HG03565 (cell line): ENCODE data around the gene ACTR8.
"Not testable (repeated sequence)": the region's sequence is repeated elsewhere in the genome, so short reads cannot be mapped to it uniquely, and the experiment has no call there.

Experiments used
- ATAC-seq: cut with Tn5 transposase; IDR thresholded peaks from one replicate; pipeline ENCODE4 v1.9.1; 2021; ENCODE audit warnings: mild to moderate bottlenecking, moderate library complexity; ENCODE audit not compliant: unreplicated experiment

ACTR8 gene, protein sequence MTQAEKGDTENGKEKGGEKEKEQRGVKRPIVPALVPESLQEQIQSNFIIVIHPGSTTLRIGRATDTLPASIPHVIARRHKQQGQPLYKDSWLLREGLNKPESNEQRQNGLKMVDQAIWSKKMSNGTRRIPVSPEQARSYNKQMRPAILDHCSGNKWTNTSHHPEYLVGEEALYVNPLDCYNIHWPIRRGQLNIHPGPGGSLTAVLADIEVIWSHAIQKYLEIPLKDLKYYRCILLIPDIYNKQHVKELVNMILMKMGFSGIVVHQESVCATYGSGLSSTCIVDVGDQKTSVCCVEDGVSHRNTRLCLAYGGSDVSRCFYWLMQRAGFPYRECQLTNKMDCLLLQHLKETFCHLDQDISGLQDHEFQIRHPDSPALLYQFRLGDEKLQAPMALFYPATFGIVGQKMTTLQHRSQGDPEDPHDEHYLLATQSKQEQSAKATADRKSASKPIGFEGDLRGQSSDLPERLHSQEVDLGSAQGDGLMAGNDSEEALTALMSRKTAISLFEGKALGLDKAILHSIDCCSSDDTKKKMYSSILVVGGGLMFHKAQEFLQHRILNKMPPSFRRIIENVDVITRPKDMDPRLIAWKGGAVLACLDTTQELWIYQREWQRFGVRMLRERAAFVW

DNA sequence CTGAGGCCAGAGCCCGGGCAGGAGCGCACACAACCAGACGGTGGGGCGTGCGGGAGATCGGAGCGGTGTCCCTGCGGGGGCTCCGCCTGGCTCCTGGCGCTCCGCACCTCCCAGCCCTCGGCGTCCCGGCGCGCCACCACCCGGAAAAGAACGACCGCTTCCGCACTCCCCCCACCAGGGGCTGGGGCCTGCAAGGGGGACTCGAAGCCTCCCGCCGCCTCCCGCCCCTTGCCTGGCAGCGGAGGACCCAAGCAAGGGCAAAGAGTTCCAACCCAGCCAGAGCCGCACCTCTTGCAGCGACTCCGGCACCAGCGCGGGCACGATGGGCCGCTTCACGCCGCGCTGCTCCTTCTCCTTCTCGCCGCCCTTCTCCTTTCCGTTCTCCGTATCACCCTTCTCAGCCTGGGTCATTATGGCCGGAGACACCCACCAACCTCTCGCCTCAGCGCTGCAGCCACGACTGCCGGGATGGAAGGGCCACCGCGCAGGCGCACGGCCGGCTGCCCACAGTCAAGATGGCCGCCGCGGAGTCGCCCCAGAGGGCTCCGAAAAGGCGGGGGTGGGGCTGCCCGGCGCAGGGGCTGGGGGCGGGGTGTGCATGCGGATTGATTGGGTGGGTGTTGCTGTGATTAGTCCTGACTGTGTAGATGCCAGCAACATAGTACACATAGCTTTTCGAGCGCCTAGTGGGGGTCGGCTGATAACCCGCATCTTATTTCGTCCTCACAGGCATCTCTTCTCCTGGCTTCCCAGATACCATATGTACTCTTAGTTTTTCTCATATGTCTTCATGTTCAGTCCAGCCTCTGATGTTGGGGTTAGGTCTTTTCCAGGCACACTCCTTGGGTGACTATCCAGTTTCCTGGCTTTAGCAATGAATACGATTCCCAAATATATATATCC is at the start of gene ACTR8:
TSS of gene ACTR8 (minus strand) at position 462 of the 903 bp plus-strand sequence. CDS start at position 411, 51 bp downstream.
- peak; percentile 69 for ATAC-seq

DNA sequence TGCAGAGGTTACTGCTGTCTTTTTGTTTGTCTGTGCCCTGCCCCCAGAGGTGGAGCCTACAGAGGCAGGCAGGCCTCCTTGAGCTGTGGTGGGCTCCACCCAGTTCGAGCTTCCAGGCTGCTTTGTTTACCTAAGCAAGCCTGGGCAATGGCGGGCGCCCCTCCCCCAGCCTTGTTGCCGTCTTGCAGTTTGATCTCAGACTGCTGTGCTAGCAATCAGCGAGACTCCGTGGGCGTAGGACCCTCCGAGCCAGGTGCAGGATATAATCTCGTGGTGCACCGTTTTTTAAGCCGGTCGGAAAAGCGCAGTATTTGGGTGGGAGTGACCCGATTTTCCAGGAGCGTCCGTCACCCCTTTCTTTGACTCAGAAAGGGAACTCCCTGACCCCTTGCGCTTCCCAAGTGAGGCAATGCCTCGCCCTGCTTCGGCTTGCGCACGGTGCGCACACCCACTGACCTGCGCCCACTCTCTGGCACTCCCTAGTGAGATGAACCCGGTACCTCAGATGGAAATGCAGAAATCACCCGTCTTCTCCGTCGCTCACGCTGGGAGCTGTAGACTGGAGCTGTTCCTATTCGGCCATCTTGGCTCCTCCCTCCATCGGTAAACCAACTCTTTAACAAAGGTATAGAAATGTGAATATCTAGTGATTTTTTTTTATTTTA is 45.4 kb upstream of the ACTR8 start:
- not testable (repeated sequence) for ATAC-seq

DNA sequence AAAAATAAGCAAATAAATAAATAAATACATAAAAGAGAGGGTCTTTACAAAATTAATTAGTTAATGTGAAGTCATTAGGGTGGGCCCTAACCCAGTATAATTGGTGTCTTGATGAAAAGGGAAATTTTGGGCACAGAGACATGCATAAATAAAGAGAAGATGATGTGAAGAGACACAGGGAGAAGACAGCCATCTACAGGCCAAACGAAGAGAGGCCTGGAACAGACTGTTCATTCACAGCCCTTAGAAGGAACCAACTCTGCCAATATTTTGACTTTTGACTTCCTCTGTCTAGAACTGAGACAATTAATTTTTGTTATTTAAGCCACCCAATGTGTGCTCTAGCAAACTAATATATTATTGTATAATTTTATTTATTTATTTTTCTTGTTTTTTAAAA is 39.3 kb upstream of the ACTR8 start:
- no peak for ATAC-seq

DNA sequence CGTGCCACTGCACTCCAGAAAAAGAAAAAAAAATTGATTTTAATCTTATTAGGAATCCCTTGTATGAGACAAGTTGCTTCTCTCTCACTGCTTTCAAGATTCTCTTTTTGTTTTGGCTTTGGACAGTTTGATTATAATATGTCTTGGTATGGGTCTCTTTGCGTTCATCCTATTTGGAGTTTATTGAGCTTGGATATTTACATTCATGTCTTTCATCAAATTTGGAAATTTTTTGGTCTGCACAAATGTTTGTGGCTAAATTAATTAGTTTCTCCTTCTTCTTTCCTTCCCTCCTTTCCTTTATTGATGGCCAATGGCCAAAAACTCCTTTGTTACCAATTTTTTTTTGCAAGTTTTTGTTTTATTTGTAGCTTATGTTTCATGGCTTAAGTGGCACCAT is 37.8 kb upstream of the ACTR8 start:
- no peak for ATAC-seq

DNA sequence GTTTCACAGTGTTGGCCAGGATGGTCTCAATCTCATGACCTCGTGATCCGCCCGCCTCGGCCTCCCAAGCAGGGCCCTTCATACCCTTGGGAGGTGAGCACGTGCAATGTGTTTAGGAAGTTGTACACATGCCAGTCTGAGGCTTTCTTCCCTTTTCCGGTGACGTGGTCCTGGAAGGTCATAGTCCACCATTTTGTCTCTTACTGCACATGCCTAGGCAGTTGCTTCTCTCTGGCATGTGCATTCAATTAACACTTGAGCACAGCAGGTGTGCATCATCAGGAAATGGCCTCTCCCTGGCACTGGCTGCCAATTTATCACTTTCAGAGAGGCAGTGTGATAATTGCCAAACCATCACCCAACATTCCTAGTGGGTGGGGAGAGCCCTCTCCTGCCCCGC is 31.4 kb upstream of the ACTR8 start:
- no peak for ATAC-seq

DNA sequence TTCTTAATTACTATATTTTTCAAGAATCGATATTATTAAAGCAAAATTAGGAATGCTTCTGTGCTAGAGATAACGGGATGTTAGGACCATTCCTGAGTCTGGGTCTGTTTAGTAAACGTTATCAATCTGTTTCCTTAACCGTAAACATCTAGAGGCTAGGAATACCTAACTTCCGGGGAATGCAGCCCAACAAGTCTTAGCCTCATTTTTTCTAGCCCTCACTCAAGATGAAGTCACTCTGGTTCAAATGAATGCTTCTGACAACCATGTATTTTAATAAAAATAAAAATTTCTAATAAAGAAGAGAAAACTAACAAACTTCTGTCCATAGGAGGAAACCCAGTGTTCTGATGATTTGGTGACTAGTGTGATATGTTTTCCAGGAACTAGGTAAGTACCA is 20.8 kb upstream of the ACTR8 start:
- ATAC-seq, result no peak

DNA sequence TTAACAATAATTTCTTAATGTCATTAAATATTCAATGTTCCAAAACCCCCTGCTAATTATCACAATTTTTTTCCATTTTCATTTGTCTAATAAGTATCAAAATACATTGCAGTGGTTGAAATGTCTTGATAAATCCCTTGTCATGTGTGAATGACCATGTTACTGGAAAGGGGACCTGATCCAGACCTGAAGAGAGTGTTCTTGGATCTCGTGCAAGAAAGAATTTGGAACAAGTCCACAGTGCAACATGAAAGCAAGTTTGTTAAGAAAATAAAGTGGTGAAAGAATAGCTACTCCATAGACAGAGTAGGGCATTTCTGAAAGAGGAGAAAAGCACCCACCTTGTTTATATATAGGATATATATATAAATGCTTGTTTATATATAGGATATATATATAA is 20.1 kb upstream of the ACTR8 start:
- ATAC-seq, result no peak

DNA sequence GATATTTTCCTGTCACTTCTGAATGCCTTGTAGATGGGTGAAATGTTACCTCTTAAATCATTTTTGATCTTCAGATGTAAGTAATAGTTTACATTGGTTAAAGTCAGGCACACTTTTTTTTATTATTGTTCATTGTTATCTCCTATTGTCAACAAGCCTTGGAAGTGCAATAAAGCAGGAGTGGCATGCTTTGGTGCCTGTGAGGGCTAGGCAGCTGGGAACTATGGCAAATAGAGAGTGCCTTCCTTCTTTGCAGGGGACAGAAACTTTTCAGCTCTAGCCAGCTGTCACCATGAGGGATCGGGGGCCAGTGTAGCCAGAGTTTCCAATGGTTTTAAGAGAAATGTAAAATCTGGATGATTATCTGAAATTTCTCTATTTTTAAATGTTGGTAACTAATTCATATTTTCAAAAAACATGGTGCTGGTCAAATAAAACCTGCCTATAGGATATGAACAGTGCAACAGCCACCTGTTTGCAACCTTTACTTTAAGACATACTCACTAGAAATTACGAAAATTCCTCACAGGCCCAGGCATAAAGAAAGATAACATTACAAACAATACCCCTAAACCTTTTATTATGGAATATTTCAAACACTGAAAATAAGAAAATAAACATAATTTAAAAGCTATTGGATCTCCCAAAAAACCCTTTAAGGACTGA is 18.8 kb upstream of the ACTR8 start:
- no peak for ATAC-seq

DNA sequence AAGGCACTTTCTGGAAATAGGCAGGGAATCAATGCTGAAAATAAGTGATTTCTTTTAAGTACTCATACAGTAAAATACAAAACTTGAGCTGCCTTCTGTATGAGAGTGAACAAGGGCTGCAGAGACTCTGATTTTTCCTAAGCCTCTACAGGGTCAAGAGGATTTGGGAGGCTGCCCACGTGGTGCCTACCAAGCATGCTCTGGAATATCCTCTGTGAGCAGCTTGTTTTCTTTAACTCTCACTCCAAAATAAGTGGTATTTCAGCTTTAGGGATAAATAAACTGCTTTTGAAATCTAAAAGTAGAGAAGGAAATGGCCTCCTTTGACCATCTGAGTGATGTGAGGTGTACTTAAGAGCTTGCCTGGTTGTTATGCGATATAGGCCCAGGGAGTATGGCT is 17.8 kb upstream of the ACTR8 start:
- ATAC-seq, result no peak

DNA sequence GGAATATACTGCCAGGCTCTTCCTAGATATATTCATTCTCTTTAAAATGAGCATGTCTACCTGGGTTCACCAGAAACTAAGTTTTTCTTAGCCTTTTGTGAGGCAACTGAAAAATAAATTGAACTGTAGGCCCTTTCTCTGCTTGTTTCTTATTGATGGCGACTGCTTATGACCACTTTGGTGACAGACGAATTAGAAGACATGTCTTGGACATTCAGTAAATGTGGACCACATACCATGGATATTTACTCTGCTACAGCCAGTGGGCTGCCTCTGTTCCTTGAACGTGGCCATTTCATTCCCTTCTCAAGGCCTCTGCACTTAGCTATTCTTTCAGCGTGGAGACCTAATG is 10.3 kb upstream of the ACTR8 start:
- ATAC-seq, result no peak

DNA sequence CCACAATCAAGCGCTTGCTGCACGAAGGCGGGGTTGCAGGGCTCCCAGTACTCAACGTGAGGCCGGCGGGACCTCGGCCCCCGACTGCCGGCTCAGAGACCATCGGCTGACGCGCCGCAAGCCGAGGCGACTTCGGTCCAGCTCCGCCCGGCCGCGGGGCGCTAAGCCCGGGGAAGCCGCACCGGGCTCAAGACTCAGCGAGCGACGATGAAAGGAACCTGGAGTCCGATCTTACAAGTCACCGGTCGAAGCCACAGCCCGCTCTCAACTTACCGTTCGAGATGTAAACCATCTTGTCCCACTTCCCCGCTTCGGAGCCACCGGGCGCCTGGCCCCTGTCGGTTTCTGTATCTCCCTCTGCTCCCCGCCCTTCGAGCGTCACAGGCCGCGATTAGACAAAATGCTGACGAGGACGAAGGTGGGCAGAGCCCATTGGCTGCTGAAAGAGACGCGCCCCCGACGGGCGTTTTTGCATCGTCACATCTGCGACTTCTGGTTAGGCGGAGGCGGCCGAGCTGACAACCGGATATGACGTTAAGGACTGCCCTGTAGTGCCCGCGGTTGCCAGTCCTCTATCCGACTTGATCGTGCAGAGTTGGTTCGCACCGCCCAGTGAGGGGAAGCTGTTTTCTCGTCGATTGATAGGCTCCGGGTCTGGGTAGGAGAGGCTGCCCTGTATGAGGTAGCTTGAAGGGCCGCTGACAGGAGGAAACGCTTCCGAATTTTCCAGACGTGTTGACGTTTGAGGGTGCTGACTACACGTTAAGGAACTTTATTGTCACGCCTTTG is 9.7 kb upstream of the ACTR8 start, which contains the start of gene SELENOK:
TSS of gene SELENOK (minus strand) at position 363 of the 789 bp plus-strand sequence.
- ATAC-seq, result peak; percentile 91

DNA sequence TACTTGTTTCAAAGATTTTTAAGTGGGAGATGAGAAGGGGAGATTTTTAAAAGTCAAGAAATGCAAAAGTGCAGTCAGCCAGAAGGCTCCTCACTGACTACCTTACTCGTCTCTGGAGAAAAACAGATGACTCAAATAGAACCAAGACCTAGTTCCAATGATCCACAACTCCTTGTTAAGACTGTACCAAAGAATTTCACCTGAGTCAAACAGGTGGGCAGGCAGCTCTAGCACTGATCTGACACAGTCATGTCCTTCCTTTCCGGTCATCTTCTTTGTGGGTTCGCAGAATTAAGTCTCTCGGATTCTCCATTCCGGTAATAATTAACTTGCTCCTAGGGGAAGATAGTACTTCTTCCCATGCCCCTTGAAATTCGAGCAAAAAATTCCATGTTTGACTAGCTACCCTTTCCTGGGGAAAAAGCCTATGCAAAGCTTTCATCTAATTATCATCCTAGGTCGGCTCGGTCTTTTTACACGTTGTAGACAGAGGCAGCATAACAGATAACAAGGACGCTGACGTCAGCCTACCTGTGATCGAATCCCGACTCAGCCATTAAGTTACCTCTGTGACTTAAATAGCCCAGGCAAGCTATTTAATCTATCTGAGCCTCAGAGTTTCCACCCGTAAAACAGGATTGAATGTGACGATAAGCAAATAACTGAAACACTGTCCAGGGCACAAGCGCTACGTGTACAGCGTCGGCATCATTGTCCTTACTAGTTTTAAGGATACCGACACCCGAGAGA is 8.9 kb upstream of the ACTR8 start:
- ATAC-seq, result no peak

DNA sequence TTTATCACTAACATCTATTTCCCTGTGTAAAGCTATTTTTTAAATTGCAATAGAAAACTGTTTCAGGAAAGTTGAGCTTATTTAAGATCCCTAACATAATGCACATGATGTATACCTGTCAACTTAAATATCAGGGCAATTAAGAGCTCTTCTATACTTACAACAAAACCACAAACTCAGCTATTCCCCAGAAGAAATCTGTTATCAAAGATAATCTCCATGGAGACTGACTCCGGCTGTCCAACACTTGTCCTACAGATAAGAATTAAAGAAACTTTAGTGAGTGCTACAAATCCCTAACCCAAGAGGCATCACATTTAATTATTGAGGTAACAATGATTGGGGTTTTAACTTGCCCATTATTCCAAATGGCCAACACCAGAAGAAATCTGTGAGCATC is 6.3 kb upstream of the ACTR8 start:
- ATAC-seq, result no peak

DNA sequence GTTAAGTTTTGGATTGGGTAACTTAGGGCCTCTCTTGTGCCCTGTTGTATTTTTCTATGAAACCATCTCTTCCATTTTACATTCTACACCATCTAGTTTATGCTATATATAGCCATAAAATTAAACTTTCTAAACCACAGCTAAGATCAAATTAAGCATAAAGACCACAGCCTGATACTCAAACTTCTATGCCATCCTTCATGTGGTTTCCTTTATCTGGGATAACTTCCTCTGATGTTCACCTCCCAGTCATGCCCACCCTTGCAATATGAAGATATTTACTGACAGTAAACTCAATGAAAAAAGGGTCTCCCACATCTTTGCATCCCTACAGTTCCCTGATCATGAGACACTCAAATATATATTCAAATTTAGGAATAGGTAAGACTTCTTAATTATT is 5.5 kb upstream of the ACTR8 start:
- no peak for ATAC-seq

DNA sequence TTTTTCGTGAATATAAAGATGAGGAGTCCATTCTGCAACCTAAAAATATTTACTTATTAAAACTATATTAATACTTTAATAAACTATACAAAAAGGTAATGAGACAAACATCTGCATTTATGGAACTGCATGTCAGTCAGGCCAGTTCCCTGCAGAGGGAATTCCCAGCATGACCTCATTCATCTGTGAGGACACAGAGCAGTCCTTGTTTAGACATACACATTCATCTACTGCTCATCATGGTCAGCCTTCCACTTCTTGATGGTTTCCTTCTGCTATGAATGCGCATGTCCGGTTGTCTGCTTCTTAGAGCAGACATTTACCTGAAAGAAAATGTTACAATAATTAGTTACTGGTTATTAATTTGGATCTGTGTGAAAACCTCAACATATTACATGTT is 3.3 kb upstream of the ACTR8 start:
- ATAC-seq, result no peak

DNA sequence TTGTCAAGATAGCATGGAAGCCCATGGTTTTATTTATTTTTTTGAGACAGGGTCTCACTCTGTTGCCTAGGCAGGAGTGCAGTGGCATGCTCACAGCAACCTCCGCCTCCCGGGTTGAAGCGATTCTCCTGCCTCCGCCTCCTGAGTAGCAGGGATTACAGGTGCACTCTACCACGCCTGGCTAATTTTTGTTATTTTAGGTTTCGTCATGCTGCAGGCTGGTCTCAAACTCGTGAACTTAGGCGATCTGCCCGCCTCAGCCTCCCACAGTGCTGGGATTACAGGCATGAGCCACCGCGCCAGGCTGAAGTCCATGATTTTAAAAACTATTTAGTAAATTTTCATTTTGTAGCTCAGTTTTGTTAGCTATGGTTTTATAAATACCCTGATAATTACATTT is 2.7 kb upstream of the ACTR8 start:
- no peak for ATAC-seq

DNA sequence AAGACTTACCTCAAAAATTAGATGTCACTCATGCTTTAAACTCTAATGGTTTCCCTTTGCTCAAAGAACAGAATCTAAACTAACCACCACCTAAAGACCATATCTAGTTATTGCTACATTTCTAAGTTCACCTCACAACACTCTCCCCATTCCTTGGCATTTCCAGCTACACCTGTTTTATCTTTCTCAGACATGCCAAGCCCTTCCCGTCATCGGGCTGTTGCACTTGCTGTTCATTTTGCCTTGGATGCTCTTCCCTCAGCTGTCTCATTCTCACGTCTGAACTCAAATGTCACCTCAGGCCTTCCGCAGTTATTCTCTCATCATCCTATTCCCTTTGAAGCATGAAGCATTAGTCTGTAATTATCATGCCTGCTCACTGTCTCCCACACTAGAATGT is 1.1 kb upstream of the ACTR8 start:
- ATAC-seq, result no peak

DNA sequence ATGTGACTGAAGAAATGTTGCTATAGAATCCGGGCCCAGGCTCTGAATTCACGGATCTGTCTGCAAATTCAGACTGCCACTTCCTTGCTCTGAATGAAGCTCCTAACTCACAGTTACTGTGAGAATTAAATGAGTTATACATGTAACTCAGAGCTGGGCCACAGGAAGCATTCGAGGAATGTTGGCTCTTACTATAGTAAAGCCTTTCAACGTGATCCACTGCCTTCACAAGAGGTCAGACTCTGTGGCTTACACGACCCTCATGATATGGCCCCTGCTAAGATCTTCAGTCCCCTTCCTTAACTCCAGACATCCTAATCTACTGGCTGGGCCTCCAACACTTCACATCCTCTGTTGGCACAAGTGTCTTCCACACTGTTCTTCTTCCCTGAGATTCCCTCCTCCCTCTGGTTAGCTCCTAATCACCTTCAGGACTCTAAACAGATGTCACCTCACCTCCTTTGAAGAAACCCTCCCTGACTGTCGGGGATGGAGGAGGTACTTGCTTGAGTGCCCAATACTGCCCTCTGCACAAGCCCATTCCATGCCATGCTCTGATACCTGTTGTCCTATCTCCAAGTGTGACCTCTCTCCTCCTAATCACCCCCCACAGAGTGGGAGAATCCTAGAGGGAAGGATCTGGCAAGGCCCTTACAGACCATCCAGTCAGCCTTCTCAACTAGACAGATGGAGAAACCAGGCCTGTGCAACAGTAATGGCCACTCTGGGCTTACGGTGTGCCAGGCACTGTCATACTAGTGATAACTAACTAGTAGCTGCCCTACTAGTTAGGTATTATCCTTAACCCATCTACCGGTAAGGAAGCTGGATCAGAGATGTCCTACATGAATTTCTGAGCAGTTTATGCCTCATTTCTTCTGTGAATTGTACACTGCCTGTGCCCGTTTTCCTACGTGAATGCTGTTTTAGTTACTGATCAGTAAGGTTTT is 1.3 kb downstream of the ACTR8 start:
- no peak for ATAC-seq
